Muscle layer of colon (tissue), 2 donors: ENCODE data around the gene OR2B2.

ENCODE experiments used
- H3K27ac ChIP-seq: one replicate; pipeline ENCODE4 v1.7.0; 2013; ENCODE audit warnings: low read depth, mild to moderate bottlenecking, low read length, moderate library complexity
- H3K27me3 ChIP-seq, 2 donors: one replicate each; pipeline ENCODE4 v1.7.0; 2013; ENCODE audit warnings: low read length in 2 of 2, mild to moderate bottlenecking in 2 of 2; ENCODE audit not compliant: insufficient read depth in 2 of 2, control insufficient read depth in 1 of 2
- H3K36me3 ChIP-seq: one replicate; pipeline ENCODE4 v1.7.0; 2013; ENCODE audit warnings: mild to moderate bottlenecking, low read length; ENCODE audit not compliant: insufficient read depth
- H3K4me1 ChIP-seq: one replicate; pipeline ENCODE4 v1.7.0; 2013; ENCODE audit warnings: mild to moderate bottlenecking, low read length; ENCODE audit not compliant: insufficient read depth
- H3K4me3 ChIP-seq, 2 donors: one replicate each; pipeline ENCODE4 v1.7.0; 2013; ENCODE audit warnings: low read length in 2 of 2, low read depth in 1 of 2, mild to moderate bottlenecking in 1 of 2, moderate library complexity in 1 of 2
- H3K9ac ChIP-seq: one replicate; pipeline ENCODE4 v1.7.0; 2013; ENCODE audit warnings: low read length
- H3K9me3 ChIP-seq: one replicate; pipeline ENCODE4 v1.7.0; 2013; ENCODE audit warnings: mild to moderate bottlenecking, low read length
- donor health status: abdominal sarcoma.
- donor health status: Adenocarcinoma of cecum.

OR2B2 gene

DNA sequence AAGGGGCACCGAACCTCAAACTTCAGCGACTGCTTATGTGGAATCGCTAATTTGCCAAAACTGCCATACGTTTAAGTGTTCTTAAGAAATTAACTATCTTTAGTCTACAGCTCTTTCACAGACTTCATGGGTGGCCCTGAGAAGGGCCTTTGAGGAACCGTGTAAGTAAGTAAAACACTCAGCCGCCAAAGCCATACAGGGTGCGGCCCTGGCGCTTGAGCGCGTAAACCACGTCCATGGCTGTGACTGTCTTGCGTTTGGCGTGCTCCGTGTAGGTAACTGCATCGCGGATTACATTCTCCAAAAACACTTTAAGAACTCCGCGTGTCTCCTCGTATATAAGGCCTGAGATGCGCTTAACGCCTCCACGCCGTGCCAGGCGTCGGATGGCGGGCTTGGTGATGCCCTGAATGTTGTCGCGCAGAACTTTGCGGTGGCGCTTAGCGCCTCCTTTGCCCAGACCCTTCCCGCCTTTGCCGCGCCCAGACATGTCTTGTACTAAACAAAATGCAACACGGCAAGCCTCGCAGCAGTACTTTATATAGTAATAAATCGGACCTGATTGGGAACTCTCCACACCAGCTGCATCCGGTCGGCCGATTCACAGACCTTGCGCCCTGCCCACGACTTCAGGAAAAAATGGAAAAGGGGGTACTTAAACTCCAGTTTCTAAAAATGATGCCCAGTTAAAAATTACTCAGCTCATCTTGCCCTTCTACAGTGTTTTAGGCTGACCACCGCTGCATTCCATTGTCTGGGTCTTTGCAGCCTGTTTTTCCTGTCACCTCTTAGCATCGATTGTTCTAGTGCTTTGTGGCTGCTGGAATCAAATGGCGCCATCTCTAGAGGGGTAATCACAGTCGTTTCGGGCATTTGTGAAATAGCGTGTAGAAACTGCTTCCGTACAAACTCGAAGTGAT, 38.9 kb downstream of the OR2B2 start:
- peaks cover 11% of the 10 kb centered on the region for H3K4me1 ChIP-seq
- H3K9ac ChIP-seq: no peak overlapping the region
- H3K4me3 ChIP-seq: peak overlapping the region in 1 of 2 donors; percentile 57
- no peaks in the 10 kb centered on the region for H3K36me3 ChIP-seq
- no peaks in the 10 kb centered on the region for H3K9me3 ChIP-seq
- H3K27me3 ChIP-seq: peaks cover 47 to 64% of the 10 kb centered on the region in 2 donors
- H3K27ac ChIP-seq: no peak overlapping the region

DNA sequence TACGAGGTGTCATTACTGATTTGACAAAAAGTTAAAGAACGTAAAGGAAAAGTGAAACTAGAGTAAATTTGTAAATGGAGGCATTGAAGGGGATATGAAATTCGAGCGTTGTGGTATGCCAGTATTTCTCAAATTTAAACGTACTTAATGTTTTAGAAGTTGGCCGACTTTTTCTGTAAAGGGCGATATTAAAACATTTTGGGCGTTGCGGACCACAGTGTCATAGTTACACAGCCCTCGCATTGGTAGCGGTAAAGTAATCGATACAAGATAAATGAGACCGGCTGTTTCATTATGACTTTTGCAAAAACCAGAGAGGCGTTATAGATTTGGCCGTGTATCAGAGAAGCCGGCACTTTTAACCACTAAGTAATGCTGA, 39.6 kb downstream of the OR2B2 start:
- Histone ChIP-seq H3K27me3 (peaks cover 53 to 71% of the 10 kb centered on the region in 2 donors), H3K36me3 (no peaks in the 10 kb centered on the region), H3K27ac (no peak overlapping the region), H3K4me3 (peak overlapping the region; percentile 34 to 57), H3K9ac (no peak overlapping the region), H3K9me3 (no peaks in the 10 kb centered on the region), H3K4me1 (peaks cover 12% of the 10 kb centered on the region)

DNA sequence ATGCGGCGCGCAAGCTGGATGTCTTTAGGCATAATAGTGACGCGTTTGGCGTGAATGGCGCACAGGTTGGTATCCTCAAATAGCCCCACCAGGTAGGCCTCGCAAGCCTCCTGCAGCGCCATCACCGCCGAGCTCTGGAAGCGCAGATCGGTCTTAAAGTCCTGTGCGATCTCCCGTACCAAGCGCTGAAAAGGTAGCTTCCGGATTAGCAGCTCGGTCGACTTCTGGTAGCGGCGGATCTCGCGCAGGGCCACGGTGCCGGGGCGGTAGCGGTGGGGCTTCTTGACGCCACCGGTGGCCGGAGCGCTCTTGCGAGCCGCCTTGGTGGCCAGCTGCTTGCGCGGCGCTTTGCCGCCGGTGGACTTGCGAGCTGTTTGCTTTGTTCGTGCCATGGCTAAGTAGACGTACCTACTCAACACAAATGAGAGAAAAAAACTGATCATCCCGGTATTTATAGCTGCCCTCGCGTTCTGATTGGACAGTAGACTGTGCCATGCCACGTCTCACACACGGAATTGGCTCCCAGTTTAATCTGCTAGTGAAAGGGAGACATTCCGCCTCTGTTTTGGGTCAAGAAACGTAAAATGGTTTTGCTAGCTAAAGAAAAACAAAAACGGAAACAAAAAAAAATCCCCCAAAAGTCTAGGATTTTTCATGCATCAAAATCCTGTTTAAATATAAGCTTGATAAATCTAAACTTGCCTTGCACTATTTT, 40.1 kb downstream of the OR2B2 start:
- H3K9ac ChIP-seq: no peak overlapping the region
- no peaks in the 10 kb centered on the region for H3K9me3 ChIP-seq
- peaks cover 59 to 76% of the 10 kb centered on the region in 2 donors for H3K27me3 ChIP-seq
- no peak overlapping the region for H3K27ac ChIP-seq
- peaks cover 17% of the 10 kb centered on the region for H3K4me1 ChIP-seq
- H3K36me3 ChIP-seq: no peaks in the 10 kb centered on the region
- H3K4me3 ChIP-seq: peak overlapping the region; percentile 34 to 57

DNA sequence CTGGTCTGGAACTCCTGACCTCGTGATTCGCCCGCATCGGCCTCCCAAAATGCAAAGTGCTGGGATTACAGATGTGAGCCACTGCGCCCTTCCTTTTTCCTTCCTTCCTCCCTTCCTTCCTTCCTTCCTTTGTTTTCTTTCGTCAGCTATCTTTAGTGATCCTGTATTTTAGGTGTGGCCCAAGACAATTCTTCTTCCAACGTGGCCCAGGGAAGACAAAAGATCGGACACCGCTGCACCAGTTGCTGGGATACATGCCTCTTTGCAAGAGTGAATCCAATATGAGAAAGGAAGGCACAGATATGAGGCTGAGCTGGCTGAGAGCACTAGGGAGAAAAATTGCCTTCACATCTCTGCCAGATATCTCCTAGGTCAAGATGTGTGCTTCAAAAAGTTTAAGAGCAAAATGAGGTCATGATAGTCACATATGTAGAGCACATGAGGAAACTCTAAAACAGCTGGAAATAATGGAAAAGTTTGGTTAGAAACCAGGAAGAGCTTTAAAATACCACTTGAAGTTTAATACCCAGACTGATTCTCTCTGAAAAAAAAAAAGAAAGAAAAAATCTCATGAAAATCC, 41.8 kb downstream of the OR2B2 start:
- Histone ChIP-seq H3K9me3 (no peaks in the 10 kb centered on the region), H3K27me3 (peaks cover 70 to 90% of the 10 kb centered on the region in 2 donors), H3K9ac (no peak overlapping the region), H3K27ac (no peak overlapping the region), H3K4me1 (peaks cover 34% of the 10 kb centered on the region), H3K36me3 (no peaks in the 10 kb centered on the region), H3K4me3 (no peak overlapping the region)

DNA sequence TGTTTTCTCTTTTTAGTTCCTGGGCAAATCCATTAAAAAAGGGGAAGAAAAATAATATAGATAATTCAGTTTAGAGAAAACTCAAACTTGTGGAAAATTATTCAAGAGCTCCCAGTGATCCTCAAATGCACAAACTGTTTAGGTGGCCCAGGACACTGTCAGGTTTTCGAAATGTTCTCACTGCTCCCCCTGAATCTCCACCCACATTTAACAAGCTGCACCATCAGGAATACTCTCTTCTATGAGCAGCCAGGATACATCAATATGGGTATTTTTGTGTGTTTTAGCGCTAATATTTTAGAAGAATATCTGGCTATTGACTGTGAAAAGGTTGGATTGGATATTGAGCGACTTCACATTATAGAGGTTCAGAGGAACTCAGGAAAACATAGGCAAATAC, 43.9 kb downstream of the OR2B2 start:
- no peak overlapping the region for H3K9ac ChIP-seq
- no peaks in the 10 kb centered on the region for H3K9me3 ChIP-seq
- H3K36me3 ChIP-seq: no peaks in the 10 kb centered on the region
- no peak overlapping the region for H3K4me3 ChIP-seq
- H3K4me1 ChIP-seq: peaks cover 31% of the 10 kb centered on the region
- peaks cover 57 to 89% of the 10 kb centered on the region in 2 donors for H3K27me3 ChIP-seq
- H3K27ac ChIP-seq: no peak overlapping the region

DNA sequence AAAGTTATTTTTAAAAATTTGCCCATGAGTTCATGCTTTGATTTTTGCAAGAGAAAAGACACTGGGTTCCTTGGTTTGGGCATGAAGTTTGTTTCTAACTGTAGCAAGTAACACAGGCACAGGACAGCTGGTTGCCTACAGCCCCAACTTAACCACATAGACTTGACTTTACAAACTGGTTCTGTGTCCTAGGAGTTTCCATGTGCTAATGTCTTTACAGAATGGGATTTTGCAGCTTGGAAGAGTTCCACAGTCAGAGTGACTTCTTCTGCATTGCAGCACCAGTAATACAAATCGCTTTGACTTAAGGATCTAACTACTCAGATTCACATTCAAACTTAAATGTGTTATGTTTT, 44.3 kb downstream of the OR2B2 start:
- Histone ChIP-seq H3K9ac (no peak overlapping the region), H3K27ac (no peak overlapping the region), H3K9me3 (no peaks in the 10 kb centered on the region), H3K4me3 (no peak overlapping the region), H3K4me1 (peaks cover 31% of the 10 kb centered on the region), H3K27me3 (peaks cover 53 to 85% of the 10 kb centered on the region in 2 donors), H3K36me3 (no peaks in the 10 kb centered on the region)

DNA sequence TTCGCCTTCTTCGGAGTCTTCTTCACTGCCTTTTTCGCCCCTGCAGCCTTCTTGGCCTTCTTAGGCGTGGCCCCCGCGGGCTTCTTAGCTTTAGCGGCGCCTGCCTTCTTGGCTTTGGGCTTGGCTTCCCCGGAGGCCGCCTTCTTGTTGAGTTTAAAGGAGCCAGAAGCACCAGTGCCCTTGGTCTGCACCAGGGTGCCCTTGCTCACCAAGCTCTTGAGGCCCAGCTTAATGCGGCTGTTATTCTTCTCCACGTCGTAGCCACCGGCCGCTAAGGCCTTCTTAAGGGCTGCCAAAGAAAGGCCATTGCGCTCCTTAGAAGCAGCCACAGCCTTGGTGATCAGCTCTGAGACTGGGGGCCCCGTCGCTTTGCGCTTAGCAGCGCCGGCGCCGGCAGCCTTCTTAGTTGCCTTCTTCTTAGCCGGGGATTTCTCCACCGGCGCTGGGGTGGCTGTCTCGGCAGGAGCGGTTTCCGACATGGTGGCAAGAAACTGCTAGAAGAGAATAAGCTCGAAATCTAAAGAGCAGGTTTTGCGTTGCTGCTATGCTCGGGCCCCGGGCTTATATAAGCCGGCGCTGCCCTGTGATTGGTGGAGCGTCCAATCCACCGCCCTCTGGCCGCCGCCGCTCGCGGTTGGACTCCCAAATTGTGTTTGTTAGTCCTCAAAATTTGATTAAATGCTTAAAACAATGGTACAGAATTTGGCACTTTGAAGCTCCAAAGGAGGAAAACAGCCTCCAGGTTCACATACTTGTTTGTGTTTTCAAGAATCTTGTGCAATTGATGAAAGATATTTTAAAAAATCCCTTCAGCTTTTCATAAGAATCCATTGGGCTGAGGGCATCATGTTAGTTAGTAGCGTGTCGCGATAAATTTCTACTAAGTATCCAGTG, 44.9 kb downstream of the OR2B2 start:
- H3K9ac ChIP-seq: no peak overlapping the region
- H3K9me3 ChIP-seq: no peaks in the 10 kb centered on the region
- no peak overlapping the region for H3K27ac ChIP-seq
- peaks cover 51 to 81% of the 10 kb centered on the region in 2 donors for H3K27me3 ChIP-seq
- H3K4me1 ChIP-seq: peaks cover 26% of the 10 kb centered on the region
- H3K36me3 ChIP-seq: no peaks in the 10 kb centered on the region
- peak overlapping the region; percentile 9 to 86 for H3K4me3 ChIP-seq

DNA sequence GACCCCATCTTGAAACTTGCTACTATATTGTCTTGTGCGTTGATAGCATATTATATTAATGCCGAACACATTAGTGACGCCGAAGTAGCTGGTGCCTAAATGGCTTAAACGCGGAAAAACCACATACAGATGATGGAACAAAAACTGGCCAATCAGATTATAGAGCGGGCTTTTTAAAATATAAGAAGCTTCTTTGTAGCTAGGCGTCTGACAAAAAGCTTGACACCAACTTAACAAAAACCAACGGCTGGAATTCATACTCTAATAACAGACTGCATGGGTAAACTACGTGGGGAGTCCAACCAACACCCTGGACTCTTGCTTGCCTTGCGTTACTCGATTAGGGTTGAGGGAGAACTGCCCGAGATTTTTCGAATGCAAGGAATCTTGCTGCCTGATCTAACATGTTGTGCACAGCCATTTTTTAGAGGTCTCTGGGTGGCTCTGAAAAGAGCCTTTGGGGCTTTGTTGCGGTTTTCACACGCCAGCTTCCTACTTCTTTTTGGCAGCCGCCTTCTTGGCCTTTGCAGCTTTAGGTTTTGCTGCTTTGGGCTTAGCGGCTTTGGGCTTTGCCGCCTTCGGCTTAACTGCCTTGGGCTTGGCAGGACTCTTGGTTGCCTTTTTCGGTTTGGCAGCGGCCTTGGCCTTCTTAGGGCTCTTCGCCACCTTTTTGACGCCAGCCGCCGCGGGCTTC, 45.7 kb downstream of the OR2B2 start:
- H3K4me1 ChIP-seq: peaks cover 25% of the 10 kb centered on the region
- peak overlapping the region; percentile 25 to 86 for H3K4me3 ChIP-seq
- H3K36me3 ChIP-seq: no peaks in the 10 kb centered on the region
- peaks cover 43 to 73% of the 10 kb centered on the region in 2 donors for H3K27me3 ChIP-seq
- no peaks in the 10 kb centered on the region for H3K9me3 ChIP-seq
- no peak overlapping the region for H3K27ac ChIP-seq
- peak overlapping the region; percentile 8 for H3K9ac ChIP-seq

DNA sequence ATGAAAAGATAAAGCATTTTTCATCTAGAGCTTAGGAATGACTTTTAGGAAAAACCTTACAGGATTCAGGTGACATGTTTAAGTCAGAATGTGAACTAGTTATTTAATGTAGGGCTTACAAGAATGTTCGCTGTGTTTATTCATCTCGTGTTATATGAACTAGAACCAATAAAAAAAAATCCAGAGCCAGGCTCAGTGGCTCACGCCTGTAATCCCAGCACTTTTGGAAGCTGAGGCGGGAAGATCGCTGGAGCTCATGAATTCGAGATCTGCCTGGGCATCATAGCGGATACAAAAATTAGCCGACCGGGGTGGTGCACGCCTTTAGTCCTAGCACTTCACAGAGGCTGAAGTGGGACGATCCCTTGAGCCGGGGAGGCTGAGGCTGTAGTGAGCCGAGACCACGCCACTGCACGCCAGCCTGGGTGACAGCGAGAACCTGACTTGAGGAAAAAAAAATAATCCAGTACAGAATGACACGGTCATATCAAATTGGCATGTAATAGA, 46.3 kb downstream of the OR2B2 start:
- Histone ChIP-seq H3K27me3 (peaks cover 40 to 67% of the 10 kb centered on the region in 2 donors), H3K9ac (peak overlapping the region; percentile 8), H3K27ac (no peak overlapping the region), H3K4me1 (peaks cover 25% of the 10 kb centered on the region), H3K9me3 (no peaks in the 10 kb centered on the region), H3K36me3 (no peaks in the 10 kb centered on the region), H3K4me3 (peak overlapping the region; percentile 25 to 86)
